Activated naive CD4-positive, alpha-beta T cell treated with anti-CD3 and anti-CD28 coated beads for 36 hours (primary cell): ENCODE results near the gene PREX1. TPM values are rescaled to one million over a fixed set of nuclear protein-coding genes. Genes with fewer than 3 reads are reported as not detected.

Experiments
- CTCF ChIA-PET: fragments of 350-600 bp; sonication (Branson Sonifier 250); formaldehyde crosslinking; loops from one replicate; lab custom pipeline; 2021; ENCODE audit warnings: antibody characterized with exemption; lab: Charles Lee
- DNase-seq: peaks from one replicate; pipeline ENCODE4 v3.0.0-alpha.2; 2020
- H3K27ac Mint-ChIP-seq: one replicate; pipeline ENCODE4 v1.8.0; 2021; ENCODE audit warnings: mild to moderate bottlenecking, mixed read lengths
- H3K27me3 Mint-ChIP-seq: one replicate; pipeline ENCODE4 v1.8.0; 2021; ENCODE audit warnings: low read depth, mixed read lengths
- H3K36me3 Mint-ChIP-seq: one replicate; pipeline ENCODE4 v1.8.0; 2021; ENCODE audit warnings: low read depth, mixed read lengths
- H3K4me1 Mint-ChIP-seq: one replicate; pipeline ENCODE4 v1.8.0; 2021; ENCODE audit warnings: low read depth, mixed read lengths
- H3K4me3 Mint-ChIP-seq: one replicate; pipeline ENCODE4 v1.8.0; 2021; ENCODE audit warnings: mild to moderate bottlenecking, moderate library complexity, mixed read lengths
- H3K9me3 Mint-ChIP-seq: one replicate; pipeline ENCODE4 v1.8.0; 2021; ENCODE audit warnings: mixed read lengths
- intact Hi-C: fragments of 100-400 bp; cut with micrococcal nuclease; formaldehyde crosslinking; loops from one replicate; pipeline ENCODE4 v1.15.1; 2023
- total RNA-seq, 2 experiments: library from RNA; stranded (reverse); gene quantifications; one replicate each; pipeline ENCODE4 v1.2.3, GENCODE V29; 2021

The PREX1 gene
- total RNA-seq, 2 experiments from 2014 or later, result 43.7 to 44.2 TPM

DNA sequence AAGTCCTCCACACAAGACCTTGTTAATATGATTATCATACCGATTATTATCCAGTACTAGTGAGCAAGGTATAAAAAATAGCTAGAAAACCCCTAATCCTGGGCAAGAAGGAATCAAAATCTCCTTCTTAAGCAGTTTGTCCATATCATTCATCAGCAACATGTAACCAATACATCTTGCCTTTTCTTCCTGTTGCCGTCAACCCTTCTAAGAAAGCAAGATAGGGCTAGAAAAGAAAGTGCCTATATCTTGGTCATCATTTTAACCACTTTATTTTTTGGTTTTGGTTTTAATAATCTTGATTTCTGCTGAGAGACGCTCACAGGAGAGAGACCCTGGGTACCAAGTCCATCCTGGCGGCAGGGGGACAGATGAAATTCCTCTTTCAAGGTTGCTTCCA, 27.2 kb upstream of the PREX1 start:
- Mint-ChIP-seq H3K36me3 (no peaks in the 10 kb centered on the region), H3K27me3 (peaks cover 2% of the 10 kb centered on the region), H3K4me1 (no peaks in the 10 kb centered on the region), H3K9me3 (no peaks in the 10 kb centered on the region), H3K4me3 (no peak overlapping the region), H3K27ac (no peak overlapping the region)
- CTCF ChIA-PET, result no interaction called here
- intact Hi-C loops, result no loop called here
- DNase-seq, result no peak

DNA sequence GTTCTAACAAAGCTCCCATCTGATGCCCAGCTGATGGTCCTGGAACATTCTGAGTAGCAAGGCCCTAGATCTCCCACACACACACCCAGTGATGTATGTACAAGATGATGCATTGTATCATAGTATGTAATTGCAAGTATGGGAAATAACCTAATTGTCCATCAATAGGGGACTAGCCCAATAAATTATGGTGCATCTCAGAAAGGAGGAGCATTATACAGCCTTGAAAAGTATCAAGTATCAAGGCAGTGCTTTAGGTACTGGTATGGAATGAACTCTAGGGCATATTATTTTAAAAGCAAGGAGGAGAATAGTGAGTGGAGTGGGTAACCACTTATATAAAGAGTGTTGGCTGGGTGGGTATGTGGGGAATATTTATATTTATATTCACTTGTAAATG, 24.8 kb upstream of the PREX1 start:
- Mint-ChIP-seq H3K36me3 (no peaks in the 10 kb centered on the region), H3K27ac (no peak overlapping the region), H3K4me1 (peaks cover 3% of the 10 kb centered on the region), H3K27me3 (peaks cover 2% of the 10 kb centered on the region), H3K4me3 (no peak overlapping the region), H3K9me3 (no peaks in the 10 kb centered on the region)
- no peak for DNase-seq
- CTCF ChIA-PET, result no interaction called here
- intact Hi-C loops, result no loop called here

DNA sequence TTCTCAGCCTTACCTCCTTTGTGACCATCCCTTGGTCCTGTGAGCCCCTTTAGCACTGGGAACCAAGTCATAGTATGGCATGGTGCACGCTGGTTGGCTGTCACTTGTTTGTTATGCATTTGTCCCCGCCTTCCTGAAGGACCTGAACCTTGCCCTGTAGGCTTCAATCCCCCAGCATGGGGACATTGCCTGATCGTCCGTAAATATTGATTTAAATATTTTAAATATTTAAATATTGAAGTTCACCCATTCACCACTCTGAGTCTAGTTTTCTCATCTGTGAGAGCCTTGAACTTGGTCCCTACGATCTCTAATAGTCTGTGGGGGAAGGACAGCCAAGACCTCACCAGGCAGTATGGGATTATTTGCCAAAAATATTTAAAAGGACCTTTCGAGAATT, 23.8 kb upstream of the PREX1 start:
- no peak overlapping the region for H3K27ac Mint-ChIP-seq
- CTCF ChIA-PET, result no interaction called here
- H3K4me3 Mint-ChIP-seq, result no peak overlapping the region
- no peaks in the 10 kb centered on the region for H3K36me3 Mint-ChIP-seq
- H3K4me1 Mint-ChIP-seq, result peaks cover 11% of the 10 kb centered on the region
- peaks cover 2% of the 10 kb centered on the region for H3K27me3 Mint-ChIP-seq
- no peaks in the 10 kb centered on the region for H3K9me3 Mint-ChIP-seq
- intact Hi-C loops, result no loop called here
- DNase-seq, result no peak

- H3K9me3 Mint-ChIP-seq, result no peaks in the 10 kb centered on the region
- intact Hi-C loops, result no loop called here
- H3K27ac Mint-ChIP-seq, result no peak overlapping the region
- H3K4me3 Mint-ChIP-seq, result no peak overlapping the region
- H3K36me3 Mint-ChIP-seq, result no peaks in the 10 kb centered on the region
- DNase-seq, result no peak
- CTCF ChIA-PET, result interaction anchor here (1.5 kb wide), 1 partner anchor 194 kb away, joined by 3 read pairs; no protein-coding TSS in a partner anchor
- peaks cover 2% of the 10 kb centered on the region for H3K27me3 Mint-ChIP-seq
- peaks cover 15% of the 10 kb centered on the region for H3K4me1 Mint-ChIP-seq
Measured at GRCh38 chr20:48850977-48851299, 23.1 kb upstream of the PREX1 start.

DNA sequence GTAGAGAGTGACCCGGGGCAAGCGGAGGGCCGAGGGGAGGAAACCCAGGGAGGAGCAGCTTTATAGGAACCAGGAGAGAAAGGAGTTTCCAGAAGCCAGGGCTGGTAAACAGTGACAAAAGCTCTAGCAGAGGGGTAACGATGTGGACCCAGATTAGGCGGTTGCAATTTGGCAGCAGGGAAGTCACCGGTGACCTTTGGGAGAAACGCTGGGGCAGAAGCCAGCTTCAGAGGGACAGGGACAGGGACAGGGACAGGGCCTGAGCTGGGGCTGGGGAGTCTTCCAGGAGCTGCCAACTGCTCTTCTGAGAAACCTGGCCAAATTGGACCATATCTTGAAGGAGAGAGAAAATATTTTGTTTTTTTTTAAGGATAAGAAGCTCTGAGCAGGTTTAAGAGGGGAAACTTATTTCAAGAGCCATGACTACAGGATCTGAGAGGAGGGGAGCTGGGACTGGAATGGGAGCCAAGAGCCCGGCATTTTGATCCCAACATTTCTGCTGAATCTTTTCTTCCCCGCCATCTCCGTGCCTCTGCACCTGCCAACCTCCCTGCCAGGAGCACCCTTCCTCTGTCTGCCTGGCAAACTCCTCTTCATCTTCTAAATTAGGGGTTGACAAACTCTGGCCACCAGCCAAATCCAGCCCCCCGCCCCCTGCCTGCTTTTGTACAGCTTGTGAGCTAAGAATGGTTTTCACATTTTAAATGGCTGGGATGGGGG, 22.6 kb upstream of the PREX1 start:
- DNase-seq, result no peak
- H3K36me3 Mint-ChIP-seq, result no peaks in the 10 kb centered on the region
- no peak overlapping the region for H3K4me3 Mint-ChIP-seq
- H3K9me3 Mint-ChIP-seq, result no peaks in the 10 kb centered on the region
- peaks cover 2% of the 10 kb centered on the region for H3K27me3 Mint-ChIP-seq
- H3K4me1 Mint-ChIP-seq, result peaks cover 15% of the 10 kb centered on the region
- intact Hi-C loops, result no loop called here
- no peak overlapping the region for H3K27ac Mint-ChIP-seq
- CTCF ChIA-PET, result interaction anchor here (1.5 kb wide), 1 partner anchor 193 kb away, joined by 3 read pairs; no protein-coding TSS in a partner anchor

DNA sequence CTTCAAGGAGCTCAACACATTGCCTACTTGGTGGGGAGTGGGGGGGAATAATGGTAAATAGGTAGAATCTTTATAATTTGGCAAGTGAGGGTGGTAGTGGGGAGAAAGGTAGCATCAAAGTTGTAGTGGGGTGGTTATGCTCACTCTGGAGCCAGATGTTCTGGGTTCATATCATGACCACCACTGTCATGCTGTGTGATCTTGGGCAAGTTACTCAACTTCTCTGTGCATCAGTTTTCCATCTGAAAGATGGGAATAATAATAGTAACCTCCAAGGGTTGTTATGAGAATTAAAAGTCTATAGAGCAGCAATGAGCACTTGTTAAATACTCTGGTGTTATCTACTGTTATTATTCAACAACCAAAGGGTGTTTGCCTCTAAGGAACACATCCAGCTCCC, 22.0 kb upstream of the PREX1 start:
- Mint-ChIP-seq H3K27me3 (peaks cover 2% of the 10 kb centered on the region), H3K4me3 (no peak overlapping the region), H3K4me1 (peaks cover 15% of the 10 kb centered on the region), H3K9me3 (no peaks in the 10 kb centered on the region), H3K36me3 (no peaks in the 10 kb centered on the region), H3K27ac (no peak overlapping the region)
- CTCF ChIA-PET, result interaction anchor here (1.5 kb wide), 1 partner anchor 193 kb away, joined by 3 read pairs; no protein-coding TSS in a partner anchor
- intact Hi-C loops, result no loop called here
- DNase-seq, result no peak

GRCh38 chr20:48849299-48849698, 21.5 kb upstream of the PREX1 start:
- CTCF ChIA-PET, result interaction anchor here (1.4 to 1.5 kb wide), 2 partner anchors 8 to 192 kb away, joined by 3 to 4 read pairs; no protein-coding TSS in a partner anchor
- DNase-seq, result no peak
- H3K4me3 Mint-ChIP-seq, result no peak overlapping the region
- H3K27ac Mint-ChIP-seq, result no peak overlapping the region
- H3K36me3 Mint-ChIP-seq, result no peaks in the 10 kb centered on the region
- H3K9me3 Mint-ChIP-seq, result no peaks in the 10 kb centered on the region
- intact Hi-C loops, result no loop called here
- peaks cover 15% of the 10 kb centered on the region for H3K4me1 Mint-ChIP-seq
- H3K27me3 Mint-ChIP-seq, result peaks cover 2% of the 10 kb centered on the region

GRCh38 chr20:48847498-48848205, 19.9 kb upstream of the PREX1 start:
- Mint-ChIP-seq H3K9me3 (no peaks in the 10 kb centered on the region), H3K4me1 (peaks cover 15% of the 10 kb centered on the region), H3K4me3 (no peak overlapping the region), H3K27ac (peak overlapping the region; percentile 78), H3K36me3 (no peaks in the 10 kb centered on the region), H3K27me3 (peaks cover under 1% of the 10 kb centered on the region)
- DNase-seq, result peak; percentile 30
- intact Hi-C loops, result loop anchor here (1.0 to 2.0 kb wide), 2 partner anchors 23 to 87 kb away; no protein-coding TSS in a partner anchor
- CTCF ChIA-PET, result interaction anchor here (0.8 to 1.4 kb wide), 2 partner anchors 10 to 58 kb away, joined by 4 to 6 read pairs; no protein-coding TSS in a partner anchor

GRCh38 chr20:48846516-48847492, 19.0 kb upstream of the PREX1 start:
- H3K27me3 Mint-ChIP-seq, result no peaks in the 10 kb centered on the region
- no peaks in the 10 kb centered on the region for H3K36me3 Mint-ChIP-seq
- H3K4me3 Mint-ChIP-seq, result no peak overlapping the region
- CTCF ChIA-PET, result no interaction called here
- H3K9me3 Mint-ChIP-seq, result no peaks in the 10 kb centered on the region
- H3K27ac Mint-ChIP-seq, result peak overlapping the region; percentile 78
- peak; percentile 87 for DNase-seq
- intact Hi-C loops, result loop anchor here (1.0 to 2.0 kb wide), 2 partner anchors 22 to 87 kb away; no protein-coding TSS in a partner anchor
- peaks cover 15% of the 10 kb centered on the region for H3K4me1 Mint-ChIP-seq

DNA sequence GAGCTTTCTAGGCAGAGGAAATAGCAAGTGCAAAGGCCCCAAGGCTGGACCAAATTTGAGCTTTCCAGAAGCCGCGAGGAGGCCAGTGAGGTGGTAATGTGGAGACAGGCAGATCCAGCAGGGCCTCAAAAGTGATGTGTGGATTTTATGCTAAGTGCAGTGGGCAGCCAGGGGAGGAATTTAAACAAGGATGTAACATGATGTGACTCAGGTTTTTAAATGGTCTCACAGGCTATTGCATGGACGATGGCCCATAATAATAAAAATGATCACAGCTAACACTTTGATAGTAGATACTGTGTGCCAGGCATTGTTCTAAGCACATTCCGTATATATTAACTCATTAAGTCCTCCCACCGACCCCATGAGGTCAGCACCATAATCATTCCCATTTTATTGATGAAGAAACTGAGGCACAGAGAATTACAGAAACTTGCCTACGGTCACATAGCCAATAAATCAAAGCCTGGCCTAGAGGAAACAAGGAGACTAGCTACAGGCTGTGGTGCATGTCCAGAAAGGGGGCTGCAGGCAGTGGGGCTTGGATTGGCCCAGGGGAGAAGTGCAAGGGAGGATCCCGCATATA, 18.0 kb upstream of the PREX1 start:
- CTCF ChIA-PET, result interaction anchor here (1.7 kb wide), 1 partner anchor 188 kb away, joined by 3 read pairs; no protein-coding TSS in a partner anchor
- intact Hi-C loops, result loop anchor here (2.0 kb wide), 1 partner anchor 21 kb away; no protein-coding TSS in a partner anchor
- H3K36me3 Mint-ChIP-seq, result no peaks in the 10 kb centered on the region
- H3K27me3 Mint-ChIP-seq, result no peaks in the 10 kb centered on the region
- no peak for DNase-seq
- H3K4me1 Mint-ChIP-seq, result peaks cover 15% of the 10 kb centered on the region
- H3K9me3 Mint-ChIP-seq, result no peaks in the 10 kb centered on the region
- H3K27ac Mint-ChIP-seq, result no peak overlapping the region
- no peak overlapping the region for H3K4me3 Mint-ChIP-seq

GRCh38 chr20:48844996-48845395, 17.2 kb upstream of the PREX1 start:
- Mint-ChIP-seq H3K36me3 (no peaks in the 10 kb centered on the region), H3K9me3 (no peaks in the 10 kb centered on the region), H3K4me3 (no peak overlapping the region), H3K27me3 (no peaks in the 10 kb centered on the region), H3K27ac (no peak overlapping the region), H3K4me1 (peaks cover 15% of the 10 kb centered on the region)
- intact Hi-C loops, result no loop called here
- DNase-seq, result no peak
- CTCF ChIA-PET, result interaction anchor here (1.7 kb wide), 1 partner anchor 188 kb away, joined by 3 read pairs; no protein-coding TSS in a partner anchor
